MM.1S (cell line): ENCODE data around the gene ZNF782.

Source experiments
- CTCF ChIP-seq: fragments of 300-600 bp; sonication (generic); IDR thresholded peaks from 2 replicates; pipeline ENCODE4 v1.5.1; 2016; ENCODE audit warnings: antibody characterized with exemption, low read length, mixed read lengths
- EZH2 ChIP-seq: fragments of 300-600 bp; sonication (generic); optimal IDR thresholded peaks from 2 replicates; pipeline ENCODE3; 2017; ENCODE audit warnings: low read depth, mild to moderate bottlenecking, antibody characterized with exemption, low read length, mixed read lengths
- EZH2phosphoT487 ChIP-seq: fragments of 300-600 bp; sonication (generic); IDR thresholded peaks from 2 replicates; pipeline ENCODE4 v1.6.1; 2018; ENCODE audit warnings: antibody characterized with exemption, low read length

- no peak for TF ChIP-seq EZH2phosphoT487
- no peak for TF ChIP-seq CTCF
- TF ChIP-seq EZH2: no peak
Observed at GRCh38 chr9:96867079-96867804, 12.9 kb upstream of the ZNF782 start.
